ENCODE measurements around the gene RUBCN. TPM values are rescaled to one million over a fixed set of nuclear protein-coding genes. Genes with fewer than 3 reads are reported as not detected.
"Not testable (repeated sequence)": the region's sequence is repeated elsewhere in the genome, so short reads cannot be mapped to it uniquely, and the experiment has no call there.

Gene RUBCN
- total RNA-seq, 1 donor from 2014 or later, result 7.5 TPM

GRCh38 chr3:197661234-197661834 is 75.4 kb downstream of the RUBCN start:
- DNase-seq (ENCODE audit: low spot score); ATAC-seq: not testable (repeated sequence)

GRCh38 chr3:197659701-197660100 is 77.0 kb downstream of the RUBCN start:
- ATAC-seq; DNase-seq (ENCODE audit: low spot score): not testable (repeated sequence)

GRCh38 chr3:197659144-197659543 is 77.6 kb downstream of the RUBCN start:
- not testable (repeated sequence) for DNase-seq (ENCODE audit: low spot score)

GRCh38 chr3:197658706-197659105 is 78.0 kb downstream of the RUBCN start:
- not testable (repeated sequence) for DNase-seq (ENCODE audit: low spot score); ATAC-seq

More at GRCh38 chr3:197659144-197659543, 77.6 kb downstream of the RUBCN start:
- ATAC-seq, result not testable (repeated sequence)

- not testable (repeated sequence) for ATAC-seq; DNase-seq (ENCODE audit: low spot score)
Measured at GRCh38 chr3:197657541-197658292, 79.0 kb downstream of the RUBCN start.

- ATAC-seq; DNase-seq (ENCODE audit: low spot score): not testable (repeated sequence)
Measured at GRCh38 chr3:197656960-197657359, 79.7 kb downstream of the RUBCN start.

GRCh38 chr3:197656129-197656528 is 80.6 kb downstream of the RUBCN start:
- not testable (repeated sequence) for ATAC-seq; DNase-seq (ENCODE audit: low spot score)

GRCh38 chr3:197654998-197655330 is 81.7 kb downstream of the RUBCN start:
- not testable (repeated sequence) for DNase-seq (ENCODE audit: low spot score)
- ATAC-seq, result peak; percentile 58

GRCh38 chr3:197654090-197654997 is 82.4 kb downstream of the RUBCN start:
- peak; percentile 53 for DNase-seq (ENCODE audit: low spot score)
- ATAC-seq, result peak; percentile 98

- not testable (repeated sequence) for ATAC-seq; DNase-seq (ENCODE audit: low spot score)
Measured at GRCh38 chr3:197652860-197653259, 83.8 kb downstream of the RUBCN start.

GRCh38 chr3:197647649-197648048 is 89.1 kb downstream of the RUBCN start:
- not testable (repeated sequence) for ATAC-seq; DNase-seq (ENCODE audit: low spot score)

GRCh38 chr3:197647191-197647590 is 89.5 kb downstream of the RUBCN start:
- DNase-seq (ENCODE audit: low spot score); ATAC-seq: not testable (repeated sequence)

- not testable (repeated sequence) for DNase-seq (ENCODE audit: low spot score); ATAC-seq
Measured at GRCh38 chr3:197646294-197646693, 90.4 kb downstream of the RUBCN start.

GRCh38 chr3:197637556-197637955 is 99.1 kb downstream of the RUBCN start:
- ATAC-seq; DNase-seq (ENCODE audit: low spot score): not testable (repeated sequence)

- not testable (repeated sequence) for ATAC-seq; DNase-seq (ENCODE audit: low spot score)
Measured at GRCh38 chr3:197631989-197632388, 104.7 kb downstream of the RUBCN start.

- not testable (repeated sequence) for ATAC-seq; DNase-seq (ENCODE audit: low spot score)
Measured at GRCh38 chr3:197630766-197631165, 105.9 kb downstream of the RUBCN start.

GRCh38 chr3:197629286-197629685 is 107.4 kb downstream of the RUBCN start:
- ATAC-seq; DNase-seq (ENCODE audit: low spot score): not testable (repeated sequence)

- peak; percentile 88 for ATAC-seq
- DNase-seq (ENCODE audit: low spot score), result peak; percentile 92
Measured at GRCh38 chr3:197627772-197628523, 108.8 kb downstream of the RUBCN start.

GRCh38 chr3:197627158-197627771 is 109.4 kb downstream of the RUBCN start:
- not testable (repeated sequence) for DNase-seq (ENCODE audit: low spot score)
- peak; percentile 93 for ATAC-seq

Data from left lobe of liver (tissue), 2 donors.